Neuronal stem cell (in vitro differentiated cells): ENCODE data around the gene EIF4A3.

ENCODE experiments used
- DNase-seq: peaks from one replicate; pipeline ENCODE4 v3.0.0-alpha.2; 2013; ENCODE audit warnings: low spot score
- H2AFZ ChIP-seq: one replicate; pipeline ENCODE4 v1.6.1; 2013; ENCODE audit warnings: mild to moderate bottlenecking, low read length, inconsistent platforms
- H2AK5ac ChIP-seq: 2 replicates; pipeline ENCODE4 v1.6.1; 2013; ENCODE audit warnings: low read depth, mild to moderate bottlenecking, inconsistent platforms, low read length, moderate library complexity, mixed read lengths
- H2BK120ac ChIP-seq: 2 replicates; pipeline ENCODE4 v1.6.1; 2013; ENCODE audit warnings: low read depth, mild to moderate bottlenecking, inconsistent platforms, low read length, moderate library complexity, mixed read lengths
- H2BK12ac ChIP-seq: one replicate; pipeline ENCODE4 v1.6.1; 2013; ENCODE audit warnings: low read length, inconsistent platforms
- H2BK15ac ChIP-seq: 2 replicates; pipeline ENCODE4 v1.6.1; 2013; ENCODE audit warnings: mild to moderate bottlenecking, low read length, inconsistent platforms, mixed read lengths
- H2BK5ac ChIP-seq: one replicate; pipeline ENCODE4 v1.6.1; 2013; ENCODE audit warnings: inconsistent platforms, mild to moderate bottlenecking, low read length, moderate library complexity
- H3K14ac ChIP-seq: one replicate; pipeline ENCODE4 v1.6.1; 2013; ENCODE audit warnings: low read length, inconsistent platforms
- H3K18ac ChIP-seq: 2 replicates; pipeline ENCODE4 v1.6.1; 2013; ENCODE audit warnings: low read length, inconsistent platforms
- H3K23ac ChIP-seq: 2 replicates; pipeline ENCODE4 v1.6.1; 2013; ENCODE audit warnings: low read depth, mild to moderate bottlenecking, mixed read lengths, low read length, inconsistent platforms; ENCODE audit not compliant: poor library complexity
- H3K27ac ChIP-seq: replicated peaks from 3 replicates; pipeline ENCODE4 v1.5.1; 2013; ENCODE audit warnings: low read length, inconsistent platforms
- H3K27me3 ChIP-seq, 3 experiments: 2 replicates each; pipeline ENCODE4 v1.6.1; 2013; ENCODE audit warnings: low read length in 3 of 3, mild to moderate bottlenecking in 2 of 3, inconsistent platforms in 1 of 3, low read depth in 1 of 3, mixed read lengths in 1 of 3, moderate library complexity in 1 of 3; ENCODE audit not compliant: control insufficient read depth in 3 of 3, insufficient read depth in 3 of 3
- H3K36me3 ChIP-seq, 2 donors: replicated peaks in 1 of 2; 2 replicates each; pipeline ENCODE4 v1.6.1; 2013; ENCODE audit warnings: low read length in 2 of 2; ENCODE audit not compliant: control insufficient read depth in 2 of 2, insufficient read depth in 2 of 2
- H3K4ac ChIP-seq: 2 replicates; pipeline ENCODE4 v1.6.1; 2013; ENCODE audit warnings: inconsistent platforms, mild to moderate bottlenecking, low read length, moderate library complexity
- H3K4me1 ChIP-seq, 2 donors: 1 replicate in 1 of 2; 2 replicates in 1 of 2; pipeline ENCODE4 v1.6.1; 2013; ENCODE audit warnings: low read length in 2 of 2, low read depth in 1 of 2; ENCODE audit not compliant: control insufficient read depth in 2 of 2, insufficient read depth in 1 of 2
- H3K4me2 ChIP-seq: one replicate; pipeline ENCODE4 v1.6.1; 2013; ENCODE audit warnings: mild to moderate bottlenecking, low read length, inconsistent platforms; ENCODE audit not compliant: insufficient read depth, poor library complexity, severe bottlenecking
- H3K4me3 ChIP-seq, 2 donors: 2 replicates each; pipeline ENCODE4 v1.5.1; 2013; ENCODE audit warnings: low read length in 2 of 2, mild to moderate bottlenecking in 2 of 2, inconsistent platforms in 1 of 2, moderate library complexity in 1 of 2
- H3K79me1 ChIP-seq: one replicate; pipeline ENCODE4 v1.6.1; 2013; ENCODE audit warnings: low read depth, mild to moderate bottlenecking, inconsistent platforms, low read length, moderate library complexity
- H3K9ac ChIP-seq: one replicate; pipeline ENCODE4 v1.6.1; 2013; ENCODE audit warnings: mild to moderate bottlenecking, low read depth, low read length, inconsistent platforms; ENCODE audit not compliant: poor library complexity
- H3K9me3 ChIP-seq, 2 donors: replicated peaks in 1 of 2; 2 replicates each; pipeline versions ENCODE3 to v1.6.1; 2013; ENCODE audit warnings: low read length in 2 of 2, mild to moderate bottlenecking in 2 of 2, inconsistent platforms in 1 of 2, low read depth in 1 of 2, mixed read lengths in 1 of 2, moderate library complexity in 1 of 2; ENCODE audit not compliant: control insufficient read depth in 2 of 2, insufficient read depth in 1 of 2
- H4K8ac ChIP-seq: one replicate; pipeline ENCODE4 v1.6.1; 2013; ENCODE audit warnings: low read depth, mild to moderate bottlenecking, inconsistent platforms, low read length, moderate library complexity
- H4K91ac ChIP-seq: one replicate; pipeline ENCODE4 v1.6.1; 2013; ENCODE audit warnings: low read length, low read depth, mild to moderate bottlenecking, inconsistent platforms; ENCODE audit not compliant: poor library complexity
- WGBS, 2 donors: extraction: QIAGEN DNeasy Blood & Tissue Kit; methylation state at CpG; one replicate each; pipeline ENCODE4 v1.1.7; 2013; ENCODE audit warnings: missing lambda C conversion rate in 2 of 2, mixed read lengths in 1 of 2; ENCODE audit not compliant: insufficient read length in 2 of 2, insufficient replicate concordance in 1 of 2; ENCODE audit errors: extremely low coverage in 2 of 2; 5-methylcytosine and 5-hydroxymethylcytosine counted together

Gene EIF4A3

DNA sequence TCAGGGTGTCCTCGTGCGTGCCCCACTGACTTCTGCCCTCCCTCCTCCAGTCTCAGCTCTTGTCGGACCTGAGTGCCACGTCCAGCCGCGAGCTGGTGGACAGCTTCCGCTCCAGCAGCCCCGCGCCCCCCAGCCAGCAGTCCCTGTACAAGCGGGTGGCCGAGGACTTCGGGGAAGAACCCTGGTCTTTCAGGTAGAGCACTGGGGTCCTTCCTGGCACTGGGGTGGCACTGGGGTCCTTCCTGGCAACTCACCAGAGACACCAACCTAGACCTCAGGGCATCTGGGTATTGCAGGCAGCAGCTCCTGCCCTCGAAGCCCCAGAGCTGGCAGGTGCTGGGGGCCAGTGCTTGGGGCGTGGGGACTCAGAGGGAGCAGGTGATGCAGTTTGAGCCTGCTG lies 48.2 kb upstream of the EIF4A3 start:
- no peaks in the 10 kb centered on the region for H3K79me1 ChIP-seq
- no peak overlapping the region for H4K91ac ChIP-seq
- peaks cover 10 to 14% of the 10 kb centered on the region in 2 donors for H3K4me1 ChIP-seq
- no peak overlapping the region for H3K4me3 ChIP-seq
- H3K4me2 ChIP-seq: no peak overlapping the region
- no peak overlapping the region for H3K9ac ChIP-seq
- peak overlapping the region; percentile 75 for H2BK15ac ChIP-seq
- no peak overlapping the region for H3K27ac ChIP-seq
- no CpG with 5 or more reads among the region's 14 CpGs for WGBS, 2 donors
- peaks cover 0 to 21% (median 0%) of the 10 kb centered on the region in 3 experiments for H3K27me3 ChIP-seq
- DNase-seq: no peak
- H3K14ac ChIP-seq: peak overlapping the region; percentile 82
- peak overlapping the region; percentile 84 for H2AK5ac ChIP-seq
- H2AFZ ChIP-seq: no peak overlapping the region
- peak overlapping the region; percentile 65 for H3K23ac ChIP-seq
- no peaks in the 10 kb centered on the region for H3K36me3 ChIP-seq
- peak overlapping the region; percentile 76 for H3K18ac ChIP-seq
- peak overlapping the region; percentile 61 for H2BK120ac ChIP-seq
- peak overlapping the region; percentile 10 for H2BK12ac ChIP-seq
- no peak overlapping the region for H4K8ac ChIP-seq
- H3K4ac ChIP-seq: no peak overlapping the region
- no peaks in the 10 kb centered on the region for H3K9me3 ChIP-seq
- peak overlapping the region; percentile 53 for H2BK5ac ChIP-seq

DNA sequence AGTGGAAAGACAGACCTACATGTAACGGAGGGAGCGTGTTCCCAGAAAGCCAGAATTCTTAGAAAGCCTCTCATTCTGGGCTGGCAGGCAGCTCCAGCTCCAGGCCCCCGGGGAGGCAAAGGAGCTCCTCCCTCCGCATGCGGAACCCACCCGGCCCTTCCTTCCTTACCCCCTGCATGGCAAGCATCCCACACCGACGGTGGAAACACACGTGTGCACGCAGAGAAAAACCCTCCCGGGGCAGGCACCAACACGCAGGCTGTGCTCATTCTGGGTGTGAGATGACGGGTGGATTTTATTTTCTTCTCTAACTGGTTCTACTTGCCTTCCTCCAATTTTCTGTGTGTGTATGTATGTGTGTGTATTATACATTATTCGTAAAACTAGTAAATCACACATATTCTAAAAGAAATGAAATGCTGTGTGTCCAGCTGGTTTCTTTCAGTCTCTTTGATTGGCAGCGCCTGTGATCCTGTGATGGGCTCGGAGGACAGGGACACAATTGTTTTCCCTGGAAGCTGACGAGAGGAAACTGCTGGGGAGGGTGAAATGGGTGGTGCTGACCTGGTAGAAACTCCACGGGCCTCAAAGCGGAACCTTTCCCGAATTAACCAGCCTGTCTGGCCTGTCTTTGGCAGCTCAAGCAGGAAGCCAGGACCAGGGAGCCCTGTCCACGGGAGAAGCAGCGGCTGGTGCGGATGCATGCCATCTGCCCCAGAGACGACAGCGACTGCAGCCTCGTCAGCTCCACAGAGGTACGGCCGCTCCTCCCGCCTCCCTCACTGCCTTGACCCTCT lies 45.1 kb upstream of the EIF4A3 start:
- no peak overlapping the region for H2BK15ac ChIP-seq
- no peak overlapping the region for H2BK12ac ChIP-seq
- H3K4me1 ChIP-seq: peaks cover 4 to 14% of the 10 kb centered on the region in 2 donors
- DNase-seq: no peak
- H2AFZ ChIP-seq: peak overlapping the region; percentile 95
- no peak overlapping the region for H3K4me2 ChIP-seq
- H3K4ac ChIP-seq: no peak overlapping the region
- no peaks in the 10 kb centered on the region for H3K36me3 ChIP-seq
- peak overlapping the region; percentile 61 for H2AK5ac ChIP-seq
- H2BK120ac ChIP-seq: no peak overlapping the region
- H4K8ac ChIP-seq: no peak overlapping the region
- WGBS, 2 donors: no CpG with 5 or more reads among the region's 29 CpGs
- H3K9ac ChIP-seq: peak overlapping the region; percentile 74
- H2BK5ac ChIP-seq: peak overlapping the region; percentile 35
- H3K18ac ChIP-seq: peak overlapping the region; percentile 86
- no peak overlapping the region for H3K14ac ChIP-seq
- H4K91ac ChIP-seq: no peak overlapping the region
- H3K23ac ChIP-seq: peak overlapping the region; percentile 31
- peaks cover 0 to 21% (median 0%) of the 10 kb centered on the region in 3 experiments for H3K27me3 ChIP-seq
- no peaks in the 10 kb centered on the region for H3K79me1 ChIP-seq
- H3K27ac ChIP-seq: no peak overlapping the region
- H3K9me3 ChIP-seq: no peaks in the 10 kb centered on the region
- peak overlapping the region in 1 of 2 donors; percentile 38 for H3K4me3 ChIP-seq

DNA sequence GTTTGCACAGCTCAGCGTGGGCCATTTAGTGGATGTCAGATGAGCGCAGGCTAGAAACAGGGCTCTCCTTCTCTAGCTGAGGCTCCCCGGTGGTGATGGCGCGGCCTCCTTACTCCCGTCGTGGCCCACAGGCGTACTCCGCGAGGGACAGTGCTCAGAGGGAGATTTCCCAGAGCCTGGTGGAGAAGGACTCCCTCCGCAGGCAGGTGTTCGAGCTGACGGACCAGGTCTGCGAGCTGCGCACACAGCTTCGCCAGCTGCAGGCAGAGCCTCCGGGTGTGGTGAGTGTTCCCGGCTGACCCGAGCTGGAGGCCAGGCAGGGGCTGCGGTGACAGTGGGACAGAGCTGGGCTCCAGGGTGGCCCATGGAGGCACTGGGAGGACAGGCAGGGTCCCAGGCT lies 44.3 kb upstream of the EIF4A3 start:
- H3K27ac ChIP-seq: no peak overlapping the region
- no peak for DNase-seq
- H2AK5ac ChIP-seq: peak overlapping the region; percentile 61
- H3K14ac ChIP-seq: peak overlapping the region; percentile 94
- no peaks in the 10 kb centered on the region for H3K79me1 ChIP-seq
- no CpG with 5 or more reads among the region's 20 CpGs for WGBS, 2 donors
- H3K4me3 ChIP-seq: no peak overlapping the region
- H4K8ac ChIP-seq: peak overlapping the region; percentile 98
- no peak overlapping the region for H2BK5ac ChIP-seq
- H3K23ac ChIP-seq: peak overlapping the region; percentile 34
- peaks cover 0 to 21% (median 0%) of the 10 kb centered on the region in 3 experiments for H3K27me3 ChIP-seq
- no peaks in the 10 kb centered on the region for H3K36me3 ChIP-seq
- H2BK120ac ChIP-seq: peak overlapping the region; percentile 85
- H3K9me3 ChIP-seq: no peaks in the 10 kb centered on the region
- peaks cover 4 to 14% of the 10 kb centered on the region in 2 donors for H3K4me1 ChIP-seq
- H3K4ac ChIP-seq: peak overlapping the region; percentile 8
- peak overlapping the region; percentile 67 for H2BK15ac ChIP-seq
- peak overlapping the region; percentile 75 for H3K18ac ChIP-seq
- H3K9ac ChIP-seq: peak overlapping the region; percentile 80
- H3K4me2 ChIP-seq: no peak overlapping the region
- H2AFZ ChIP-seq: peak overlapping the region; percentile 95
- peak overlapping the region; percentile 93 for H2BK12ac ChIP-seq
- H4K91ac ChIP-seq: peak overlapping the region; percentile 83

DNA sequence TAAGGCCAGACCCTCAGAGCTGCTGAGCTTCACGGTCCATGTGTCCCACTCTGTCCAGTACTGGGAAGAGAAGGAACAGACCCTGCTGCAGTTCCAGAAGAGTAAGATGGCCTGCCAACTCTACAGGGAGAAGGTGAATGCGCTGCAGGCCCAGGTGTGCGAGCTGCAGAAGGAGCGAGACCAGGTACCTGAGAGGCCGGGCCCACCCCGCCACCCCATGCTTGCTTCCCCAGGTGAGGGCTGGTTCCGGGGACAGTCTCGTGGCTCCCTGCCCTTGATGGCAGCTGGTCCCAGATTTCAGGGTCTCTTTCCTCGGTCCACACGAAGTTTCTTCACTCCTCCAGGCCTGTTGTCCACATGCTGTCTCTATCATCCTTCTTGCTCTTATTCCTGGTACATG lies 43.8 kb upstream of the EIF4A3 start:
- Histone ChIP-seq H2BK5ac (no peak overlapping the region), H2BK15ac (no peak overlapping the region), H4K91ac (no peak overlapping the region), H3K4me2 (no peak overlapping the region), H3K9me3 (no peaks in the 10 kb centered on the region), H3K4me1 (peaks cover 4 to 14% of the 10 kb centered on the region in 2 donors), H3K27me3 (peaks cover 0 to 21% (median 0%) of the 10 kb centered on the region in 3 experiments), H3K79me1 (no peaks in the 10 kb centered on the region), H3K27ac (no peak overlapping the region), H2AFZ (peak overlapping the region; percentile 95), H3K9ac (no peak overlapping the region), H3K4ac (no peak overlapping the region), H3K14ac (no peak overlapping the region), H2BK12ac (no peak overlapping the region), H3K23ac (no peak overlapping the region), H2BK120ac (no peak overlapping the region), H3K18ac (no peak overlapping the region), H2AK5ac (no peak overlapping the region), H4K8ac (no peak overlapping the region), H3K4me3 (no peak overlapping the region), H3K36me3 (no peaks in the 10 kb centered on the region)
- no peak for DNase-seq
- no CpG with 5 or more reads among the region's 10 CpGs for WGBS, 2 donors
